ENCODE measurements around the gene MEGF6.

Gene MEGF6

DNA sequence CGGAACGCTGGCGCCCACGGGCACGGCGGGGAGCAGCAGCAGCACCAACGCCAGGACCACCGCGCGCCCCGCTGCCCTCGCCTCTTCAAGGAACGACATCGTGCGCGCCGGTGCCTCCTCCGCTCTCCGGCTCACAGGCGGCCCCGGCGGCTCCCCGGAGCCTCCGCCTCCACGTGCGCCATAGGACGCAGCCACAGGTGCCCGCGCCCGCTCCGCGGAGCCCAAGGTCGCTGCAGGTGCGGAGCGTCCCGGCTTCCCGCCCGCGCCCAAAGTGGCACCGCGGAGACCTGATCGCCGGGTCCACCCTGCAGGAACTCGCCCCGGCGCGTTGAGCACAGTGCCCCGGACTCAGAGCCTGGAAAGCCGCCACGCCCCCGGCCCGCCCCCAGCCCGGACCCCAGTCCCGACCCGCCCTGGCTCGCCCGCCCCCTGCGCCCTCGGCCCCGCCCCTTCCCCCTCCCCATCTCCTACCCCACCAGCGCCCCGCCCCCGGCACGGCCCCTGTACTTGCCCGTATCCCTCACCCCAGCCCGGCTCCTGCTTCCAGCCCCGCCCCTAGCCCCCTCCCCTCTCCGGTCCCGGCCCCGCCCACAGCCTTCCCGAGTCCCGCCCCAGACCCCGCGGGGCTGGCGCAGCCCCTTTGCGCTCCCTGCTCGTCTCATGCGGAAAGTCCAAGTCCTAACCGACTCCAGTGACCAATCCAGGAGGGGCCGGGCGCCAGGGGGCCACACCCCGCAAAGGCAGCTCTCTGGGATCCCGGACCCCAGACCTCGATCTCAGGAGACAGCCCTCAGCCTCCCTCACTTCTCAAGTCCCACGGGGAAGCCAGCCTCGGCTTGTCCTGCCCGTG lies at the start of gene MEGF6:
MEGF6 (minus strand) TSS at position 339 of the 850 bp plus-strand sequence; CDS start at position 99, 240 bp downstream.
- H3K4me3 ChIP-seq (ENCODE audit: low read depth, low read length) = peak within 1 kb of the TSS; percentile 45
- TF ChIP-seq, protein P1, sequence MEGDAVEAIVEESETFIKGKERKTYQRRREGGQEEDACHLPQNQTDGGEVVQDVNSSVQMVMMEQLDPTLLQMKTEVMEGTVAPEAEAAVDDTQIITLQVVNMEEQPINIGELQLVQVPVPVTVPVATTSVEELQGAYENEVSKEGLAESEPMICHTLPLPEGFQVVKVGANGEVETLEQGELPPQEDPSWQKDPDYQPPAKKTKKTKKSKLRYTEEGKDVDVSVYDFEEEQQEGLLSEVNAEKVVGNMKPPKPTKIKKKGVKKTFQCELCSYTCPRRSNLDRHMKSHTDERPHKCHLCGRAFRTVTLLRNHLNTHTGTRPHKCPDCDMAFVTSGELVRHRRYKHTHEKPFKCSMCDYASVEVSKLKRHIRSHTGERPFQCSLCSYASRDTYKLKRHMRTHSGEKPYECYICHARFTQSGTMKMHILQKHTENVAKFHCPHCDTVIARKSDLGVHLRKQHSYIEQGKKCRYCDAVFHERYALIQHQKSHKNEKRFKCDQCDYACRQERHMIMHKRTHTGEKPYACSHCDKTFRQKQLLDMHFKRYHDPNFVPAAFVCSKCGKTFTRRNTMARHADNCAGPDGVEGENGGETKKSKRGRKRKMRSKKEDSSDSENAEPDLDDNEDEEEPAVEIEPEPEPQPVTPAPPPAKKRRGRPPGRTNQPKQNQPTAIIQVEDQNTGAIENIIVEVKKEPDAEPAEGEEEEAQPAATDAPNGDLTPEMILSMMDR (conservative IDR thresholded peaks at IDR 0.05; ENCODE audit: low read depth, low read length) = no peak

GRCh38 chr1:3660704-3661103 lies 49.4 kb upstream of the MEGF6 start:
- no peak overlapping the region for H3K4me3 ChIP-seq (ENCODE audit: low read depth, low read length)
- DNase-seq (ENCODE audit: low read depth) = no peak
- TF ChIP-seq, protein P1 (conservative IDR thresholded peaks at IDR 0.05; ENCODE audit: low read depth, low read length) = no peak

More for the DNA sequence above, at the start of gene MEGF6:
- peak; percentile 48 for DNase-seq (ENCODE audit: low read depth)

DNA sequence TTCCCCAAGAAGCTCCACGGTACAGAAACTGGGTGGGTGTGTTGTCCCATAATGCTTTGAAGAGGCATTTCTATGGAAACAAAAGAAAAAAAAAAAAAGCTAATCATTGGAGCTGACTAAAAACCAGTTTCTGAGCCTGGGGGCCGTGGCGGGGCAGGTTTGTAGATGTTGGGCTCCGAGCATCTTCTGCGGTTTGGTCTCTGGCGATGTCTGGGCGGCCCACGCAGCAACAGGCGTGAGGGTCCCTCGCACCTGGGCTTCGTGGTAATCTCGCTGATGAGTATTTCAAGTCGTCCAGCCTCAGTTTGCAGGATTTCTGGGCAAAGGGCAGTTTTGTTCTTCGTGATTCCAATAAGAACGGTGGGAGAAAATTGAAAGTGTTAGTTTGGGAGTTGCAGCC lies 47.8 kb upstream of the MEGF6 start:
- TF ChIP-seq, protein P1 (conservative IDR thresholded peaks at IDR 0.05; ENCODE audit: low read depth, low read length) = no peak
- DNase-seq (ENCODE audit: low read depth) = no peak
- H3K4me3 ChIP-seq (ENCODE audit: low read depth, low read length) = no peak overlapping the region

DNA sequence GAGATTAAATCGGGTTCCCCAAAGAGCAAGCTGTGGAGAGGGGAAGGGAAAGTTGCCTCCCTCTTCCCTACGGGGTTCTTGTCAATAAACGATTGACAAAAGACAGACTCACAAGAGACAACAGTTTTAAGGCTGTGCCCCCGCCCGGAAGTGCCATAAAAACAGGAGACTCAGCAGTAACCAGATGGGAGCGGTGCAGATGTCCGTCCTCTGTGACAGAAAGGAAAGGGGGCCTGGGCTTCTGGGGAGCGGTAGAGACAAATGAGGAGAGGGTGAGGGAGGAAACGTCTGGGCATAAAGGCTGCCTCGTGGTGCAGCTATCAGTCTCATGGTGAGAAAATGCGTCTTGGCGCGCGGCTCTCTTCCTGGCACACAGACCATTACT lies 46.9 kb upstream of the MEGF6 start:
- H3K4me3 ChIP-seq (ENCODE audit: low read depth, low read length) = no peak overlapping the region
- TF ChIP-seq, protein P1 (conservative IDR thresholded peaks at IDR 0.05; ENCODE audit: low read depth, low read length) = no peak
- DNase-seq (ENCODE audit: low read depth) = no peak

DNA sequence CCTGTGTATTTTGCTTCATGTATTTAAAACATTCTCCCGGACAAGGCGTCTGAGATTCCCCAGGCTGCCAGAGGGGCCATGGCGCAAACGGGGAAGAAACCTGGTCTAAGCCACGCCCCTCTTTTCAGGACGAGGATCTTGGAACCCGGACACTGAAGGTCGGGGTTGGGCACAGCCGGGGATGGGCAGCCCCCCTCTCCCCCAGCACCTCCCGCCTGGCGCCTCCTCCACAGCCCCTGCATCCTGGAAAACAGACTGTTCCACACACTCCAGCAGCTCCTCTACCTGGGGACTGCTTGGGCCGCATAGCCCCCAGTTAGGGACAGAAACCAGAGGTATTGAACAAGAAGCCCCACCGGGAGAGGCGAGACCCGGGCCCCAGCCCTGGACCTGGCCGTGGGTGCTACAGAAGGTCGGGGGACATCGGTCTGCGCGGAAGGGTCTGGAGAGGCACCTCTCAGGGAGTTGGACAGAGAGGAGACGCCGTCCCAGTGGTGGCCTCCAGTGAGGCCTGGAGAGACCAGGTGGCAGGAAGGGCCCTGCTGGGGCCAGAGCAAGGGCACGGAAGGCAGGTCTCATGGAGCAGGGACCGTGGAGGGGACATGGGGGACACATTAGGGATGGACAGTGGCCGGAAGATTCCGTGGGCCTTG lies 46.4 kb upstream of the MEGF6 start:
- DNase-seq (ENCODE audit: low read depth) = no peak

DNA sequence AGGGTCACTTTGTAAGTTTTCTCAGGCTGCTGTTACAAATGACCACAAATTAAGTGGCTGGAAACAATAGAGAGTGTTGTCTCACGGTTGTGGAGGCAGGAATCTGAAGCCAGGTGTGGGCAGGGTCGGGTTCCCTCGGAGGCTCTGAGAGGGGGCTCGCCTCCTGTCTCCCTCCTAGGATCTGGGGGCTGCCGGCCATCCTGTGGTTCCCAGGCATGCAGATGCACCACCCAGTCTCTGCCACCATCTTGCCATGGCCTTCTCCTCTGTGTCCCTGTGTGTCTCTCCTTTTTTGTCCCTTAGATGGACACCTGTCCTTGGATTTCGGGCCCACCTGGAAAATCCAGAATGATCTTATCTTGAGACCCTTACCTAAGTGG lies 45.8 kb upstream of the MEGF6 start:
- H3K4me3 ChIP-seq (ENCODE audit: low read depth, low read length) = no peak overlapping the region
- no peak for DNase-seq (ENCODE audit: low read depth)
- TF ChIP-seq, protein P1 (conservative IDR thresholded peaks at IDR 0.05; ENCODE audit: low read depth, low read length) = no peak

More for the DNA sequence above, 46.4 kb upstream of the MEGF6 start:
- no peak overlapping the region for H3K4me3 ChIP-seq (ENCODE audit: low read depth, low read length)
- TF ChIP-seq, protein P1 (conservative IDR thresholded peaks at IDR 0.05; ENCODE audit: low read depth, low read length) = no peak
